ENCODE measurements around the gene MCU.
"Not testable (repeated sequence)": the region's sequence is repeated elsewhere in the genome, so short reads cannot be mapped to it uniquely, and the experiment has no call there.

MCU gene

GRCh38 chr10:72688208-72688651 is 3.7 kb upstream of the MCU start:
- DNase-seq, result no peak

DNA sequence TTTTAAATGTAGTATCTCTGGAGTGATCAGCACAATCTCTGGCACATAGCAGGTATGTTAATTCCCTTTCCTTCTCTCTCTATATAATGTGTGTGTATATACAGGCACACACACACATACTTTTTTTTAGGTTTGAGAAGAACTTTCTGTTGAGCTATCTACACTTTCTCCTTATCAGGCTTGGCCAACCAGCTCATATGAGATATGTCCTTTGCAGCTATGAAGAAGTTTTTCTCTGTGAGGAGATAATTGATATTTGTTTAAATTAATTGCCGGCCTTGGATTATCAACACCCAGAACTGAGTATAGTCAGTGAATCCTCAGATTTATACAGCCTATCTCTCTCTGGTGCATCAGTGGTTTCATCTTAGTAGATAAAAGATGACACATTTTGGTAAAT is 2.3 kb upstream of the MCU start:
- no peak for DNase-seq

GRCh38 chr10:72690071-72690755 is 1.7 kb upstream of the MCU start:
- DNase-seq, result no peak

GRCh38 chr10:72691470-72691862 is 477 bp upstream of the MCU start:
- DNase-seq, result no peak

DNA sequence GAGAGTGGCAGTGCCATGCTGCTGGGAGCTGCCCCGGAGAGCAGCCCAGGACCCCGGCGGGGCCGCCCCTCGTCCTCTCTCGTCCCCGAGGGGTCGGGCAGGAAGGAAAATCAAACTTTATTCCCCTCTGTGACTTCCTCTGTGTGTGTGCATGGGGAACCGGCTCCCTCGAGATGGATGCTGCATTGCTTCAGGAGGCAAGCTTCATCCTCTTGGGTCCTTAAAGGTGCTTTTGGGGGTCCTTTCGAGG is 726 bp downstream of the MCU start:
- DNase-seq, result no peak

DNA sequence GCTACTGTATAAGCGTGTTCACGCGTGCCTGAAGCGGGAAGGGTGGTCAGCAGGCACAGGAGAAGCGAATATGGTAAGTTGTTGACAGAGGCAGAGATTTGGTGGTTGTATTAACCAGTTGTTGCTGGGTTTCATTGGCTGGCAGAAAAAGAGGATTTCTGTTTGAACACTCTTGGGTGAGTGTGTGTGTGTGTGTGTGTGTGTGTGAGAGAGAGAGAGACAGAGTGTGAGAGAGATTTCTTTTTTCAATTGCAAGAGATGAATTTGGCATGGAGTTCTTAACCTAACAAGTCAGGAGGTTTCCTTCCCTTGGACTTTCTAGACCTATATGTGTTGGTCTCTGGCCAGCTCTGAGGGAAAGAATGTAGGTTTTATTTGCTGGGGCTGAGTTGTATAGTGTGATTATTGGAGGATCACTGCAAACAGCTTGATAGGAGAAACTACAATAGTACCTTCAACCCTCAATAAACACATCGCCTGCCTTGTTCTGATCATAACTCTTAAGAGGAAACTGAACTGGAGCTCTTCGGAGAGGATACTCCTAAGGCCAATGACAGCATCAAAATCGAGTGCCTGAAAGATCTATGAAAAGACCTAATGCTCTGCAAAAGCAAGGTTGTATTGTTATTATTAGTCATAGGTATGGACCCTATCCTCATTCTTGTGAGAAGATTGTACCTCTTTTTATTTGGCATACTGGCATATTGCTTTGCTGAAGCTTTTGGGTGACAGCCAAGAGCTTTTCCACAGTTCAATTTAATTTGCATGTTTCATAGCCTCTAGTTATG is 1.2 kb downstream of the MCU start:
- DNase-seq, result no peak

- no peak for DNase-seq
Observed at GRCh38 chr10:72694476-72695369, 2.8 kb downstream of the MCU start.

GRCh38 chr10:72695496-72695895 is 3.6 kb downstream of the MCU start:
- DNase-seq, result no peak

DNA sequence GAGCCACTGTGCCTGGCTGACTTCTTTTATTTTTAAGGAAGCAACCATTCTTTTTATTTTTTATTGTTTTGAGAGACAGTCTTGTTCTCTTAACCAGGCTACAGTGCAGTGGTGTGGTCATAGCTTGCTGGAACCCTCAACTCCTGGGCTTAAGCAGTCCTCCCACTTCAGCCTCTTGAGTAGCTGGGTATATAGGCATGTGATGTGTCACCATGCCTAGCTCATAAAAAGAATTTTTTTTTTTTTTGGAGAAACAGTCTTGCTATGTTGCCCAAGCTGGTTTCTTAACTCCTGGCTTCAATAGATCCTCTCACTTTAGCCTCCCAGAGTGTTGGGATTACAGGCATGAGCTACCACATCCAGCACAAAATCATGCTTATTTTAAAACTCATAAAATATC is 5.8 kb downstream of the MCU start:
- no peak for DNase-seq

GRCh38 chr10:72702465-72702864 is 10.5 kb downstream of the MCU start:
- DNase-seq, result not testable (repeated sequence)

- DNase-seq, result no peak
Observed at GRCh38 chr10:72702868-72703581, 11.1 kb downstream of the MCU start.

DNA sequence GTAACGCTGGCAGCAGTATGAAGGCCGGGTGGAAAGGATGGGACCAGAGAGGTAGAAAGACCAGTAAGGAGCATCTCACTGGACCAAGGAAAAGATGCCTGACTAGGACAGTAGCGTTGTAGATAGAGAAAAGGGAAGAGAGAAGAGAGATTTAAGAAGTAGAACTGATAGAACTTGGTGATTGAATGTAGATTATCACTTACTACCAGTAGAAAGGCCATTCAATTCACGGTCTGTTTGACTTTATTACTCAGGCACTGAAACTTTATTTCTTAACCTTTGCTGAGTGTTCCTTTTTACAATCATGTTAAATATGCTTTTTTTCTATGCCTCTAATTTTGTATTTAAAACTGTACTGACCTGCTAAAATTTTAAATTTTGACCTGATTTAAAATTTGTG is 12.2 kb downstream of the MCU start:
- no peak for DNase-seq

DNA sequence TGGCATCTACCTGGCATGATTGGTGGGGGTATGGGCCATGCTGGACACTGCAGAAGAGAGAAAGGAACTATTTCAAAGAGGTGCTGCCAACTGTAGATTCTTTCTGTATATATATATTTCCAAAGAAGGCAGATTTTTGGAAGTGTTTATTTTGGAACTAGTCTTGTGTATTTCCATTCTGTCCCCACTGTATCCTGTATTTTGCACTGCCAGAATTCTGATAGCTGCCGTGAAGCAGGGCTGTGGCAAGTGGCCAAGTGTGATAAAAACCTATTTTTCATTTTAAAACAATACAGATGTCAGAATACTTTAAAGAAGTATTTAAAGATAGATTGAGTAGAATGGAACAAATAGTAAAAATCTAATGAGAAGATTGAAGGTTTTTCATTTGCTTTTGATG is 17.1 kb downstream of the MCU start:
- no peak for DNase-seq

DNA sequence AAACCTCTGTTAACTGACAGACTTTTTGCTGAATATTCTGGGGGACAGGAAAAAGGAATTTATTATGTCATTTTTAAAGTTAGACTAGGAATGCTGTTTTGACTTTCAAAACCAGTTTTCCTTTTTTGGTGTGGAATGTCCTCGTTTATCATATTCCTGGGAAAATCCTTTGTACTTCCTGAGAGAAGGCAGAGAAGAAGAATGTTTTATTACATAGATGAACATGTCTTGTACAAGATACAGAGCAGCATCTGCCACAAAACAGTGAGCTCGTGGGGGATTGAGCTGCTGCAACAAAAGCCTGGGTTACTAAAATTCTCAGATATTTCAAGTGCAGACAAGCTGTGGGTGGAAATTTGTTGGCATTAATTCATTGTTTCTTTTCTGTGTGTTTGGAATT is 20.2 kb downstream of the MCU start:
- DNase-seq, result no peak

DNA sequence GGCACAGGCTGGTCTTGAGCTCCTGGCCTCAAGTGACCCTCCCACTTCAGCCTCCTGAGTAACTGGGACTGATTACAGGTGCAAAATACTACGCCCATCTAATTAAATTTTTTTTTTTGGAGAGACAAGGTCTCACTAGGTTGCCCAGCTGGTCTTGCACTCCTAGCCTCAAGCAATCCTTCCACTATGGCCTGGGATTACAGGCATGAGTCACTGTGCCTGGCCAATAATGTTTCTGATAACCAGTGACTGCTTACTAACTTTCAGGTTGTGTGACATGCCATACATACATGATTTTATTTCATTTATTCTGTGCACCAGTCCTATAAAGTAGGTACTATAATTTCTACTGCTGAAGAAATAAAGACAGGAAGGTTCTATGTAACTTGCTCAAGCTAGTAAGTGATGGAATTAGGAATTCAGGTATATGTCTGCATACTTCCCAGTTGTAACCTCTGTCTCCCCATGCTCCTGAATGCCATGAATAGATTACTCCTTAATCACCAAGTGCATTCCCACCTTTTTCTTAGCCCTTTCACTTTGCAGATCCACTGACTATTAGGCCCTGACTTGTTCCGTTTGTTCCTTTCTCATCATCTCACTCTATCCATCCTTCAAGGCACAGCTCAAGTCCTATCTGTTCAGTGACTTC is 28.1 kb downstream of the MCU start:
- DNase-seq, result no peak

- no peak for DNase-seq
Observed at GRCh38 chr10:72720814-72721660, 29.1 kb downstream of the MCU start.

GRCh38 chr10:72727130-72727529 is 35.2 kb downstream of the MCU start:
- DNase-seq, result no peak

- DNase-seq, result no peak
Observed at GRCh38 chr10:72728462-72728861, 36.5 kb downstream of the MCU start.

GRCh38 chr10:72729528-72729927 is 37.6 kb downstream of the MCU start:
- no peak for DNase-seq

- DNase-seq, result no peak
Observed at GRCh38 chr10:72730479-72730878, 38.5 kb downstream of the MCU start.

DNA sequence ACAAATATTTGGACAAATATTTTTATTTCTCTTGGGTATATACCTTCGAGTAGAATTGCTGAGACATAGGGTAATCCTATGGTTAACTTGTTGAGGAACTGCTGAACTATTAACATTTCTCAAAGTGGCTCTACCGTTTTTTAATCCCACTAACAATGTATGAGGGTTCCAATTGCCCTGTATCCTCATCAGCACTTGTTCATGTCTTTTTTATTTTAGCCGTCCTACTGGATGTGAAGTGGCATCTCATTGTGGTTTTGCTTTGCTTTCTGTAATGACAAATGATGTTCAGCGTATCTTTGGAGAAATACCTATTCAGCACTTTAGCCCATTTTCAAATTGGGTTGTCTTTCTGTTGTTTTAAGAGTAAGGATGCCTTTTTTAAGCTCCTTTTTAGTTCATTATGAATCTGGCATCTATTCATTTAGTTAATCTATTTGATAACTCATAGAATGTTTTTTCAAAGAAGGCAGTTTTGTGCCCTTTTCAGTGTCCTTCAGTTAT is 40.0 kb downstream of the MCU start:
- no peak for DNase-seq

DNA sequence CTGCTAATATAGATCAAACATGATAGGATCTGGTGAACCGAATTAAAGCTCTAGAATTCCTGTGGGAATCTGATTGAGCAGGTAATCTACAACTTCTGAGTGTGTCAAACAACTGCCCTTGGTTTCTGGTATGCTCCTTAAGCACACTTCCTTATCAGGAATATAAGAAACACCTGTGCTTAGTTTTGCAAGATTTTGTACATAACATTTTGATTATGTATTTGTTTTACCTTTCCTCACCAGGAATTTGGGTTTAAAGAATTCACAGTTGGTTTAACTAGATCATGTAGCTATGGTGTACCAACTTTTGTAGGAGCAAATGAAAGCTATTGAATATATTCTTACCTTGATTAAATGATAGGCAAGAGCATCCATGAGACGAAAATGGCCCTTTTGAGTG is 40.6 kb downstream of the MCU start:
- DNase-seq, result no peak
